ENCODE data around the gene ASXL2.

GRCh38 chr2:25787020-25787419, 91.3 kb downstream of the ASXL2 start:
- TF ChIP-seq, protein P1, sequence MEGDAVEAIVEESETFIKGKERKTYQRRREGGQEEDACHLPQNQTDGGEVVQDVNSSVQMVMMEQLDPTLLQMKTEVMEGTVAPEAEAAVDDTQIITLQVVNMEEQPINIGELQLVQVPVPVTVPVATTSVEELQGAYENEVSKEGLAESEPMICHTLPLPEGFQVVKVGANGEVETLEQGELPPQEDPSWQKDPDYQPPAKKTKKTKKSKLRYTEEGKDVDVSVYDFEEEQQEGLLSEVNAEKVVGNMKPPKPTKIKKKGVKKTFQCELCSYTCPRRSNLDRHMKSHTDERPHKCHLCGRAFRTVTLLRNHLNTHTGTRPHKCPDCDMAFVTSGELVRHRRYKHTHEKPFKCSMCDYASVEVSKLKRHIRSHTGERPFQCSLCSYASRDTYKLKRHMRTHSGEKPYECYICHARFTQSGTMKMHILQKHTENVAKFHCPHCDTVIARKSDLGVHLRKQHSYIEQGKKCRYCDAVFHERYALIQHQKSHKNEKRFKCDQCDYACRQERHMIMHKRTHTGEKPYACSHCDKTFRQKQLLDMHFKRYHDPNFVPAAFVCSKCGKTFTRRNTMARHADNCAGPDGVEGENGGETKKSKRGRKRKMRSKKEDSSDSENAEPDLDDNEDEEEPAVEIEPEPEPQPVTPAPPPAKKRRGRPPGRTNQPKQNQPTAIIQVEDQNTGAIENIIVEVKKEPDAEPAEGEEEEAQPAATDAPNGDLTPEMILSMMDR (conservative IDR thresholded peaks at IDR 0.05; ENCODE audit: low read depth, low read length) = no peak
- TF ChIP-seq EZH2 (IDR thresholded peaks at IDR 0.05; ENCODE audit: borderline replicate concordance, low read depth, low read length, poor library complexity, severe bottlenecking) = no peak
